Measurements from ENCODE around the gene MYPOP.

GRCh38 chr19:45866400-45867176 is 35.8 kb downstream of the MYPOP start:
- TF ChIP-seq CTCF (IDR thresholded peaks at IDR 0.05) (no peak), TCF7L2 (IDR thresholded peaks at IDR 0.05; ENCODE audit: low read depth, low read length) (no peak), POLR2AphosphoS5 (IDR thresholded peaks at IDR 0.05; ENCODE audit: low read depth, low read length) (no peak), REST (IDR thresholded peaks at IDR 0.05; ENCODE audit: insufficient read depth in 1 of 2, low read depth in 2 of 2, low read length in 1 of 2) (no peak), SIN3A (IDR thresholded peaks at IDR 0.05; ENCODE audit: borderline replicate concordance, insufficient read depth, low read depth, low read length) (no peak)

Data from Panc1 (cell line).